ENCODE results near the gene NTRK2.

DNA sequence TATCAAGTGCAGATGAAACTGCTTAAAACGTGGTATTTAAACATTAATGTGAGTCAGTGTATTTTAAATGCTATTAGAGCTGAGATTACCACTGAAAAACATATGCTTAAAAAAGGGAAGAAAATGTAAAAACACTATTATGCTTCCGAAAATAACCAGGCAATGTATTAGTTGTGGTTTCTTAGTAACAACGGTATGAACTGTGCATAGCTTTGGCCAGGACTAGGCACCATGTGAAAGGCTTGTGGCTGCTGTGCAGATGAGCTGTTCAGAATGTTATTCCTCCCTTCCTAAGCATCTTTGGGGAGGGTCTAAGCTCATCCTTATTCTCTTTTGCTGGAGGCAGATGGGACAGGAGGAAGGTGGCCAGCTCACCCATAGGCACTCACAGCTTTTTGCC lies 84.9 kb downstream of the NTRK2 start:
- TF ChIP-seq, protein P1, sequence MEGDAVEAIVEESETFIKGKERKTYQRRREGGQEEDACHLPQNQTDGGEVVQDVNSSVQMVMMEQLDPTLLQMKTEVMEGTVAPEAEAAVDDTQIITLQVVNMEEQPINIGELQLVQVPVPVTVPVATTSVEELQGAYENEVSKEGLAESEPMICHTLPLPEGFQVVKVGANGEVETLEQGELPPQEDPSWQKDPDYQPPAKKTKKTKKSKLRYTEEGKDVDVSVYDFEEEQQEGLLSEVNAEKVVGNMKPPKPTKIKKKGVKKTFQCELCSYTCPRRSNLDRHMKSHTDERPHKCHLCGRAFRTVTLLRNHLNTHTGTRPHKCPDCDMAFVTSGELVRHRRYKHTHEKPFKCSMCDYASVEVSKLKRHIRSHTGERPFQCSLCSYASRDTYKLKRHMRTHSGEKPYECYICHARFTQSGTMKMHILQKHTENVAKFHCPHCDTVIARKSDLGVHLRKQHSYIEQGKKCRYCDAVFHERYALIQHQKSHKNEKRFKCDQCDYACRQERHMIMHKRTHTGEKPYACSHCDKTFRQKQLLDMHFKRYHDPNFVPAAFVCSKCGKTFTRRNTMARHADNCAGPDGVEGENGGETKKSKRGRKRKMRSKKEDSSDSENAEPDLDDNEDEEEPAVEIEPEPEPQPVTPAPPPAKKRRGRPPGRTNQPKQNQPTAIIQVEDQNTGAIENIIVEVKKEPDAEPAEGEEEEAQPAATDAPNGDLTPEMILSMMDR (IDR thresholded peaks at IDR 0.05), result no peak
- no peak for TF ChIP-seq POLR2A (IDR thresholded peaks at IDR 0.05)
- no peak for TF ChIP-seq EP300 (IDR thresholded peaks at IDR 0.05)

Data from suprapubic skin (tissue), 3 donors.